Lung (tissue), 12 donors: ENCODE results near the gene ITGBL1. TPM values are rescaled to one million over a fixed set of nuclear protein-coding genes. Genes with fewer than 3 reads are reported as not detected.

ENCODE experiments used
- ATAC-seq: fragments of 200-7000 bp; cut with Tn5 transposase; one replicate; pipeline ENCODE4 v1.9.1; 2020; ENCODE audit warnings: moderate number of reproducible peaks; ENCODE audit not compliant: insufficient read depth, low FRiP score
- DNase-seq, 3 donors: peaks; one replicate each; pipeline ENCODE4 v3.0.0-alpha.2; 2013 to 2017
- H3K27ac ChIP-seq, 2 donors: one replicate each; pipeline ENCODE4 v1.5.1; 2013; ENCODE audit warnings: mild to moderate bottlenecking in 2 of 2, moderate library complexity in 2 of 2, control low read depth in 1 of 2, inconsistent platforms in 1 of 2, low read depth in 1 of 2, low read length in 1 of 2
- H3K27me3 ChIP-seq, 3 donors: one replicate each; pipeline ENCODE4 v1.5.1; 2013; ENCODE audit warnings: low read length in 2 of 3; ENCODE audit not compliant: control insufficient read depth in 3 of 3, insufficient read depth in 3 of 3
- H3K36me3 ChIP-seq, 4 donors: one replicate each; pipeline ENCODE4 v1.5.1; 2013; ENCODE audit warnings: low read length in 4 of 4, mild to moderate bottlenecking in 1 of 4, moderate library complexity in 1 of 4; ENCODE audit not compliant: control insufficient read depth in 4 of 4, insufficient read depth in 4 of 4
- H3K4me1 ChIP-seq, 5 donors: one replicate each; pipeline ENCODE4 v1.5.1; 2013; ENCODE audit warnings: low read length in 5 of 5, mild to moderate bottlenecking in 2 of 5, moderate library complexity in 1 of 5; ENCODE audit not compliant: control insufficient read depth in 5 of 5, insufficient read depth in 5 of 5
- H3K4me3 ChIP-seq: one replicate; pipeline ENCODE4 v1.5.1; 2013; ENCODE audit warnings: mild to moderate bottlenecking, control low read depth, moderate library complexity
- H3K9ac ChIP-seq, 2 donors: one replicate each; pipeline ENCODE4 v1.5.1; 2013; ENCODE audit warnings: low read length in 2 of 2, control low read depth in 1 of 2; ENCODE audit not compliant: insufficient read depth in 1 of 2
- H3K9me3 ChIP-seq, 4 donors: one replicate each; pipeline ENCODE4 v1.5.1; 2013; ENCODE audit warnings: low read length in 3 of 4, mild to moderate bottlenecking in 1 of 4, moderate library complexity in 1 of 4; ENCODE audit not compliant: control insufficient read depth in 4 of 4, insufficient read depth in 3 of 4
- WGBS, 2 donors: extraction: QIAGEN DNeasy Blood & Tissue Kit; methylation state at CpG; one replicate each; pipeline ENCODE4 v1.1.7; 2013; 5-methylcytosine and 5-hydroxymethylcytosine counted together
- polyA plus RNA-seq, 2 donors: library from polyadenylated mRNA; stranded (reverse); fragments of 200-250 nt; gene quantifications; one replicate each; pipeline ENCODE4 v1.2.1, GENCODE V29; 2013
- total RNA-seq, 2 donors: library from RNA; depleted of rRNA in 1 of 2; stranded (reverse); fragments of >200 nt in 1 of 2; gene quantifications; one replicate each; pipeline ENCODE4 v1.2.1, GENCODE V29; 2014 to 2021
- TF ChIP-seq, protein P1 (sequence below): IDR thresholded peaks from 2 replicates; pipeline ENCODE4 v1.5.1; 2012; ENCODE audit warnings: mild to moderate bottlenecking; ENCODE audit errors: control extremely low read depth, extremely low read depth
- donor health status: control.
- donor health status: control.
- donor health status: Bipolar disorder and iron deficiency.
- donor health status: healthy.
- donor health status: DM: yes; HTN: yes; CAD: no.

ITGBL1 gene
- total and polyA plus RNA-seq, 4 donors = 1.1 to 7.2 (median 4.0) TPM

DNA sequence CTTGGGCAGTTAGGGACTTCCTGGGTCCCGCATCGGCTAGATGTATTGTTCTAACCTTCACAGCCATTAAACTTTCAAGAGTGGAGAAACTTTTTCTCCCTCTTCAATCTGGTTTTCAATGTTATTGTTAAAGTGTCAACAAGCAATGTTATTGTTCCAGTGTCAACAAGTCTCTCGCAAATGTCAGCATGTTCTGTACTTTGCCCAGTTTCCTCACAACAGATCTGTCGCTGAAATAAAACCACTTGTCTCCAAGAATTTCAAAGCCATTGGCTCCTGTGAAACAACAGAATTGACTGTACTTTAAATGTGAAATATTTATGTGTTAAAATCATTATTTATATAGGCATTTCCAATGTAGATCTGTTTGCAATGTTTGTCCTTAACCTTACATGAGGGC is 138.0 kb downstream of the ITGBL1 start:
- ATAC-seq (no peak), DNase-seq (no peak)
- Histone ChIP-seq H3K9ac (no peak overlapping the region), H3K4me1 (no peaks in the 10 kb centered on the region), H3K9me3 (peaks cover 0 to 5% (median 0%) of the 10 kb centered on the region in 4 donors), H3K36me3 (no peaks in the 10 kb centered on the region), H3K27me3 (no peaks in the 10 kb centered on the region), H3K27ac (no peak overlapping the region), H3K4me3 (no peak overlapping the region)
- WGBS, 2 donors = 72 to 75% methylated on average over 4 of the region's 4 CpGs
- TF ChIP-seq, protein P1, sequence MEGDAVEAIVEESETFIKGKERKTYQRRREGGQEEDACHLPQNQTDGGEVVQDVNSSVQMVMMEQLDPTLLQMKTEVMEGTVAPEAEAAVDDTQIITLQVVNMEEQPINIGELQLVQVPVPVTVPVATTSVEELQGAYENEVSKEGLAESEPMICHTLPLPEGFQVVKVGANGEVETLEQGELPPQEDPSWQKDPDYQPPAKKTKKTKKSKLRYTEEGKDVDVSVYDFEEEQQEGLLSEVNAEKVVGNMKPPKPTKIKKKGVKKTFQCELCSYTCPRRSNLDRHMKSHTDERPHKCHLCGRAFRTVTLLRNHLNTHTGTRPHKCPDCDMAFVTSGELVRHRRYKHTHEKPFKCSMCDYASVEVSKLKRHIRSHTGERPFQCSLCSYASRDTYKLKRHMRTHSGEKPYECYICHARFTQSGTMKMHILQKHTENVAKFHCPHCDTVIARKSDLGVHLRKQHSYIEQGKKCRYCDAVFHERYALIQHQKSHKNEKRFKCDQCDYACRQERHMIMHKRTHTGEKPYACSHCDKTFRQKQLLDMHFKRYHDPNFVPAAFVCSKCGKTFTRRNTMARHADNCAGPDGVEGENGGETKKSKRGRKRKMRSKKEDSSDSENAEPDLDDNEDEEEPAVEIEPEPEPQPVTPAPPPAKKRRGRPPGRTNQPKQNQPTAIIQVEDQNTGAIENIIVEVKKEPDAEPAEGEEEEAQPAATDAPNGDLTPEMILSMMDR = no peak

DNA sequence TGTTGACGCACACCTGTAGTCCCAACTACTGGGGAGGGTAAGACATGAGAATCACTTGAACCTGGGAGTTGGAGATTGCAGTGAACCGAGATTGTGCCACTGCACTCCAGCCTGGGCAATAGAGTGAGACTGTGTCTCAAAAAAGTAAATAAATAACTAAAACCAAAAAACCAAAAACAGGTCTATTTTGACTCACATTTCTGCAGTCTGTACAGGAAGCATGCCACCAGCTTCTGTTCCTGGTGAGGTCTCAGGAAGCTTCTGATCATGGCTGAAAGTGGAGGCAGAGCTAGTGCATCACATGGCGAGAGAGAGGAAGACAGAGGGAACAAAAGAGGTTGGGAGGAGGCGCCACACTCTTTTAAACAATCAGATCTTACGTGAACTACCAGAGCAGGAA is 142.5 kb downstream of the ITGBL1 start:
- ATAC-seq = no peak
- H3K9me3 ChIP-seq = peaks cover 0 to 5% (median under 1%) of the 10 kb centered on the region in 4 donors
- no peak overlapping the region for H3K9ac ChIP-seq
- H3K27me3 ChIP-seq = no peaks in the 10 kb centered on the region
- TF ChIP-seq, protein P1 = no peak
- H3K4me1 ChIP-seq = no peaks in the 10 kb centered on the region
- H3K4me3 ChIP-seq = no peak overlapping the region
- no peaks in the 10 kb centered on the region for H3K36me3 ChIP-seq
- WGBS, 2 donors = 81 to 84% methylated on average over 5 of the region's 5 CpGs
- DNase-seq = no peak
- no peak overlapping the region for H3K27ac ChIP-seq

DNA sequence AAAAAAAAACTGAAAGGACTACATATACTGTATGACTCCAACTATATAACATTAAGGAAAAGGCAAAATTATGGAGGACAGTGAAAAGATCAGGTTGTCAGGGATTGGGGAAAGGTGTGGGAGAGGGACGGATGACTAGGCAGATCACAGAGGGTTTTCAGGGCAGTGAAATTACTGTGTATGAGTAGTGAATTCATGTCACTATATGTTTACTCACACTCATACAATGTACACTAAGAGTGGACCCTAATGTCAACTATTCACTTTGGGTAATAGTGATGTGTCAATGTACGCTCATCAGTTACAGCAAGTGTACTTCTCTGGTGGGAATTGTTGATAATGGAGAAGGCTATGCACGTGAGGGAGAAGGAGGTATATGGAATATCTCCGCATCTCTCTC is 144.3 kb downstream of the ITGBL1 start:
- peaks cover 0 to 5% (median under 1%) of the 10 kb centered on the region in 4 donors for H3K9me3 ChIP-seq
- DNase-seq = no peak
- H3K36me3 ChIP-seq = no peaks in the 10 kb centered on the region
- no peak for ATAC-seq
- H3K9ac ChIP-seq = no peak overlapping the region
- WGBS, 2 donors = 79 to 89% methylated on average over 4 of the region's 4 CpGs
- no peaks in the 10 kb centered on the region for H3K4me1 ChIP-seq
- TF ChIP-seq, protein P1 = no peak
- H3K4me3 ChIP-seq = no peak overlapping the region
- H3K27me3 ChIP-seq = no peaks in the 10 kb centered on the region
- H3K27ac ChIP-seq = no peak overlapping the region
